ENCODE data around the gene HECTD2.

GRCh38 chr10:91557651-91558111, 147.5 kb downstream of the HECTD2 start:
- TF ChIP-seq, protein P1, sequence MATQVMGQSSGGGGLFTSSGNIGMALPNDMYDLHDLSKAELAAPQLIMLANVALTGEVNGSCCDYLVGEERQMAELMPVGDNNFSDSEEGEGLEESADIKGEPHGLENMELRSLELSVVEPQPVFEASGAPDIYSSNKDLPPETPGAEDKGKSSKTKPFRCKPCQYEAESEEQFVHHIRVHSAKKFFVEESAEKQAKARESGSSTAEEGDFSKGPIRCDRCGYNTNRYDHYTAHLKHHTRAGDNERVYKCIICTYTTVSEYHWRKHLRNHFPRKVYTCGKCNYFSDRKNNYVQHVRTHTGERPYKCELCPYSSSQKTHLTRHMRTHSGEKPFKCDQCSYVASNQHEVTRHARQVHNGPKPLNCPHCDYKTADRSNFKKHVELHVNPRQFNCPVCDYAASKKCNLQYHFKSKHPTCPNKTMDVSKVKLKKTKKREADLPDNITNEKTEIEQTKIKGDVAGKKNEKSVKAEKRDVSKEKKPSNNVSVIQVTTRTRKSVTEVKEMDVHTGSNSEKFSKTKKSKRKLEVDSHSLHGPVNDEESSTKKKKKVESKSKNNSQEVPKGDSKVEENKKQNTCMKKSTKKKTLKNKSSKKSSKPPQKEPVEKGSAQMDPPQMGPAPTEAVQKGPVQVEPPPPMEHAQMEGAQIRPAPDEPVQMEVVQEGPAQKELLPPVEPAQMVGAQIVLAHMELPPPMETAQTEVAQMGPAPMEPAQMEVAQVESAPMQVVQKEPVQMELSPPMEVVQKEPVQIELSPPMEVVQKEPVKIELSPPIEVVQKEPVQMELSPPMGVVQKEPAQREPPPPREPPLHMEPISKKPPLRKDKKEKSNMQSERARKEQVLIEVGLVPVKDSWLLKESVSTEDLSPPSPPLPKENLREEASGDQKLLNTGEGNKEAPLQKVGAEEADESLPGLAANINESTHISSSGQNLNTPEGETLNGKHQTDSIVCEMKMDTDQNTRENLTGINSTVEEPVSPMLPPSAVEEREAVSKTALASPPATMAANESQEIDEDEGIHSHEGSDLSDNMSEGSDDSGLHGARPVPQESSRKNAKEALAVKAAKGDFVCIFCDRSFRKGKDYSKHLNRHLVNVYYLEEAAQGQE (IDR thresholded peaks at IDR 0.05; ENCODE audit: insufficient read depth in 1 of 2, low read depth in 2 of 2, low read length in 1 of 2): no peak
- TF ChIP-seq, protein P2, sequence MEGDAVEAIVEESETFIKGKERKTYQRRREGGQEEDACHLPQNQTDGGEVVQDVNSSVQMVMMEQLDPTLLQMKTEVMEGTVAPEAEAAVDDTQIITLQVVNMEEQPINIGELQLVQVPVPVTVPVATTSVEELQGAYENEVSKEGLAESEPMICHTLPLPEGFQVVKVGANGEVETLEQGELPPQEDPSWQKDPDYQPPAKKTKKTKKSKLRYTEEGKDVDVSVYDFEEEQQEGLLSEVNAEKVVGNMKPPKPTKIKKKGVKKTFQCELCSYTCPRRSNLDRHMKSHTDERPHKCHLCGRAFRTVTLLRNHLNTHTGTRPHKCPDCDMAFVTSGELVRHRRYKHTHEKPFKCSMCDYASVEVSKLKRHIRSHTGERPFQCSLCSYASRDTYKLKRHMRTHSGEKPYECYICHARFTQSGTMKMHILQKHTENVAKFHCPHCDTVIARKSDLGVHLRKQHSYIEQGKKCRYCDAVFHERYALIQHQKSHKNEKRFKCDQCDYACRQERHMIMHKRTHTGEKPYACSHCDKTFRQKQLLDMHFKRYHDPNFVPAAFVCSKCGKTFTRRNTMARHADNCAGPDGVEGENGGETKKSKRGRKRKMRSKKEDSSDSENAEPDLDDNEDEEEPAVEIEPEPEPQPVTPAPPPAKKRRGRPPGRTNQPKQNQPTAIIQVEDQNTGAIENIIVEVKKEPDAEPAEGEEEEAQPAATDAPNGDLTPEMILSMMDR (IDR thresholded peaks at IDR 0.05): no peak
